Activated T-cell treated with anti-CD3 and anti-CD28 coated beads, Interleukin-2, amount 50 U/mL, for 4 hours (primary cell): ENCODE measurements around the gene DHX57. TPM values are rescaled to one million over a fixed set of nuclear protein-coding genes. Genes with fewer than 3 reads are reported as not detected.
"Not testable (repeated sequence)": the region's sequence is repeated elsewhere in the genome, so short reads cannot be mapped to it uniquely, and the experiment has no call there.

Experiments used
- ATAC-seq, 2 donors: fragments of 200-7000 bp; cut with Tn5 transposase; one replicate each; pipeline ENCODE4 v1.10.0; 2021
- DNase-seq: peaks from one replicate; pipeline ENCODE4 v3.0.0-alpha.2; 2020
- H3K27me3 Mint-ChIP-seq: one replicate; pipeline ENCODE4 v1.8.0; 2021; ENCODE audit warnings: low read depth, mixed read lengths
- H3K36me3 Mint-ChIP-seq: one replicate; pipeline ENCODE4 v1.8.0; 2022; ENCODE audit warnings: mixed read lengths; ENCODE audit not compliant: insufficient read depth
- H3K4me1 Mint-ChIP-seq: one replicate; pipeline ENCODE4 v1.8.0; 2021; ENCODE audit warnings: low read depth, mixed read lengths
- H3K4me3 Mint-ChIP-seq: one replicate; pipeline ENCODE4 v1.8.0; 2021; ENCODE audit warnings: mild to moderate bottlenecking, moderate library complexity, mixed read lengths
- H3K9me3 Mint-ChIP-seq: one replicate; pipeline ENCODE4 v1.8.0; 2021; ENCODE audit warnings: mixed read lengths
- total RNA-seq, 3 donors: library from RNA; stranded (reverse); gene quantifications; one replicate each; pipeline ENCODE4 v1.2.1, GENCODE V29; 2021

Gene DHX57
- total RNA-seq, 3 donors from 2014 or later: 20.2 to 21.6 (median 21.3) TPM

GRCh38 chr2:38797250-38797676 lies 78.5 kb downstream of the DHX57 start:
- H3K4me3 Mint-ChIP-seq: no peak overlapping the region
- ATAC-seq (no peak), DNase-seq (no peak)
- no peaks in the 10 kb centered on the region for H3K27me3 Mint-ChIP-seq
- no peaks in the 10 kb centered on the region for H3K9me3 Mint-ChIP-seq
- H3K36me3 Mint-ChIP-seq: peaks cover 12% of the 10 kb centered on the region
- H3K4me1 Mint-ChIP-seq: no peaks in the 10 kb centered on the region

GRCh38 chr2:38795016-38795415 lies 80.7 kb downstream of the DHX57 start:
- not testable (repeated sequence) for DNase-seq, H3K27me3 Mint-ChIP-seq, H3K9me3 Mint-ChIP-seq, H3K4me3 Mint-ChIP-seq, ATAC-seq, H3K36me3 Mint-ChIP-seq, H3K4me1 Mint-ChIP-seq

- Mint-ChIP-seq H3K9me3 (no peaks in the 10 kb centered on the region), H3K36me3 (peaks cover 8% of the 10 kb centered on the region), H3K4me3 (no peak overlapping the region), H3K27me3 (no peaks in the 10 kb centered on the region), H3K4me1 (no peaks in the 10 kb centered on the region)
- DNase-seq (no peak), ATAC-seq (no peak)
Observed at GRCh38 chr2:38794235-38794946, 81.3 kb downstream of the DHX57 start.

- Mint-ChIP-seq H3K9me3 (no peaks in the 10 kb centered on the region), H3K4me3 (no peak overlapping the region), H3K36me3 (peaks cover 8% of the 10 kb centered on the region), H3K27me3 (no peaks in the 10 kb centered on the region), H3K4me1 (no peaks in the 10 kb centered on the region)
- ATAC-seq (no peak), DNase-seq (no peak)
Observed at GRCh38 chr2:38793511-38793910, 82.2 kb downstream of the DHX57 start.

- no peaks in the 10 kb centered on the region for H3K9me3 Mint-ChIP-seq
- DNase-seq (no peak), ATAC-seq (no peak)
- H3K4me3 Mint-ChIP-seq: no peak overlapping the region
- H3K36me3 Mint-ChIP-seq: peaks cover 4% of the 10 kb centered on the region
- no peaks in the 10 kb centered on the region for H3K27me3 Mint-ChIP-seq
- H3K4me1 Mint-ChIP-seq: no peaks in the 10 kb centered on the region
Observed at GRCh38 chr2:38792751-38793150, 83.0 kb downstream of the DHX57 start.

- DNase-seq, H3K4me3 Mint-ChIP-seq, H3K27me3 Mint-ChIP-seq, H3K4me1 Mint-ChIP-seq, H3K36me3 Mint-ChIP-seq, H3K9me3 Mint-ChIP-seq, ATAC-seq: not testable (repeated sequence)
Observed at GRCh38 chr2:38792321-38792720, 83.4 kb downstream of the DHX57 start.

GRCh38 chr2:38791744-38792143 lies 84.0 kb downstream of the DHX57 start:
- ATAC-seq (no peak), DNase-seq (no peak)
- no peaks in the 10 kb centered on the region for H3K36me3 Mint-ChIP-seq
- no peaks in the 10 kb centered on the region for H3K9me3 Mint-ChIP-seq
- no peaks in the 10 kb centered on the region for H3K27me3 Mint-ChIP-seq
- H3K4me1 Mint-ChIP-seq: no peaks in the 10 kb centered on the region
- H3K4me3 Mint-ChIP-seq: no peak overlapping the region

- Mint-ChIP-seq H3K36me3 (no peaks in the 10 kb centered on the region), H3K4me3 (no peak overlapping the region), H3K27me3 (no peaks in the 10 kb centered on the region), H3K4me1 (no peaks in the 10 kb centered on the region), H3K9me3 (no peaks in the 10 kb centered on the region)
- ATAC-seq: no peak
- no peak for DNase-seq
Observed at GRCh38 chr2:38789691-38790090, 86.0 kb downstream of the DHX57 start.

- H3K9me3 Mint-ChIP-seq: no peaks in the 10 kb centered on the region
Observed at GRCh38 chr2:38788306-38788705, 87.4 kb downstream of the DHX57 start.

GRCh38 chr2:38783586-38783985 lies 92.1 kb downstream of the DHX57 start:
- Mint-ChIP-seq H3K9me3 (no peaks in the 10 kb centered on the region), H3K36me3 (peaks cover 12% of the 10 kb centered on the region), H3K4me3 (no peak overlapping the region), H3K27me3 (no peaks in the 10 kb centered on the region), H3K4me1 (peaks cover 9% of the 10 kb centered on the region)
- no peak for ATAC-seq
- DNase-seq: no peak

More at GRCh38 chr2:38788306-38788705, 87.4 kb downstream of the DHX57 start:
- Mint-ChIP-seq H3K4me1 (no peaks in the 10 kb centered on the region), H3K36me3 (no peaks in the 10 kb centered on the region), H3K27me3 (no peaks in the 10 kb centered on the region), H3K4me3 (no peak overlapping the region)
- no peak for DNase-seq
- no peak for ATAC-seq

- peaks cover 16% of the 10 kb centered on the region for H3K36me3 Mint-ChIP-seq
- H3K4me1 Mint-ChIP-seq: peaks cover 17% of the 10 kb centered on the region
- no peaks in the 10 kb centered on the region for H3K9me3 Mint-ChIP-seq
- no peak for DNase-seq
- H3K27me3 Mint-ChIP-seq: peaks cover 16% of the 10 kb centered on the region
- H3K4me3 Mint-ChIP-seq: peak overlapping the region; percentile 93
- ATAC-seq: no peak
Observed at GRCh38 chr2:38778687-38779082, 97.0 kb downstream of the DHX57 start.

GRCh38 chr2:38776531-38776930 lies 99.2 kb downstream of the DHX57 start:
- H3K27me3 Mint-ChIP-seq: peaks cover 16% of the 10 kb centered on the region
- H3K4me3 Mint-ChIP-seq: peak overlapping the region; percentile 47
- DNase-seq: no peak
- H3K9me3 Mint-ChIP-seq: no peaks in the 10 kb centered on the region
- H3K4me1 Mint-ChIP-seq: peaks cover 15% of the 10 kb centered on the region
- H3K36me3 Mint-ChIP-seq: peaks cover 8% of the 10 kb centered on the region
- no peak for ATAC-seq

GRCh38 chr2:38775921-38776225 lies 99.9 kb downstream of the DHX57 start:
- peaks cover 16% of the 10 kb centered on the region for H3K27me3 Mint-ChIP-seq
- H3K9me3 Mint-ChIP-seq: no peaks in the 10 kb centered on the region
- peak overlapping the region; percentile 47 for H3K4me3 Mint-ChIP-seq
- no peak for ATAC-seq
- peaks cover 4% of the 10 kb centered on the region for H3K36me3 Mint-ChIP-seq
- DNase-seq: no peak
- H3K4me1 Mint-ChIP-seq: peaks cover 13% of the 10 kb centered on the region

GRCh38 chr2:38775097-38775920 lies 100.4 kb downstream of the DHX57 start:
- ATAC-seq: no peak
- H3K27me3 Mint-ChIP-seq: peaks cover 16% of the 10 kb centered on the region
- no peak for DNase-seq
- peaks cover 13% of the 10 kb centered on the region for H3K4me1 Mint-ChIP-seq
- peaks cover 4% of the 10 kb centered on the region for H3K36me3 Mint-ChIP-seq
- H3K9me3 Mint-ChIP-seq: no peaks in the 10 kb centered on the region
- no peak overlapping the region for H3K4me3 Mint-ChIP-seq

- Mint-ChIP-seq H3K9me3 (no peaks in the 10 kb centered on the region), H3K4me3 (no peak overlapping the region), H3K27me3 (peaks cover 16% of the 10 kb centered on the region), H3K36me3 (no peaks in the 10 kb centered on the region), H3K4me1 (no peaks in the 10 kb centered on the region)
- DNase-seq (no peak), ATAC-seq (no peak)
Observed at GRCh38 chr2:38771632-38772031, 104.1 kb downstream of the DHX57 start.
